Esophagus (tissue), 2 donors: Measurements from ENCODE around the gene SENP6. TPM values are rescaled to one million over a fixed set of nuclear protein-coding genes. Genes with fewer than 3 reads are reported as not detected.
"Not testable (repeated sequence)": the region's sequence is repeated elsewhere in the genome, so short reads cannot be mapped to it uniquely, and the experiment has no call there.

Experiments used
- H3K27ac ChIP-seq, 2 donors: one replicate each; pipeline ENCODE4 v1.5.1; 2013; ENCODE audit warnings: low read depth in 2 of 2, mild to moderate bottlenecking in 2 of 2, inconsistent platforms in 1 of 2, low read length in 1 of 2, moderate library complexity in 1 of 2
- H3K27me3 ChIP-seq, 2 donors: one replicate each; pipeline ENCODE4 v1.6.1; 2013; ENCODE audit warnings: low read length in 2 of 2, control low read depth in 1 of 2, mild to moderate bottlenecking in 1 of 2; ENCODE audit not compliant: insufficient read depth in 2 of 2, control insufficient read depth in 1 of 2
- H3K36me3 ChIP-seq, 2 donors: one replicate each; pipeline ENCODE4 v1.6.1; 2013; ENCODE audit warnings: low read length in 1 of 2; ENCODE audit not compliant: control insufficient read depth in 2 of 2, insufficient read depth in 2 of 2
- H3K4me1 ChIP-seq, 2 donors: one replicate each; pipeline ENCODE4 v1.6.1; 2013; ENCODE audit warnings: low read length in 1 of 2; ENCODE audit not compliant: control insufficient read depth in 2 of 2, insufficient read depth in 2 of 2
- H3K4me3 ChIP-seq, 2 donors: one replicate each; pipeline ENCODE4 v1.5.1; 2013; ENCODE audit warnings: low read length in 2 of 2, mild to moderate bottlenecking in 2 of 2, low read depth in 1 of 2, moderate library complexity in 1 of 2
- H3K9me3 ChIP-seq, 2 donors: one replicate each; pipeline ENCODE4 v1.6.1; 2013; ENCODE audit warnings: mild to moderate bottlenecking in 2 of 2, low read depth in 1 of 2, low read length in 1 of 2, moderate library complexity in 1 of 2; ENCODE audit not compliant: control insufficient read depth in 2 of 2, insufficient read depth in 1 of 2
- WGBS, 2 donors: extraction: QIAGEN DNeasy Blood & Tissue Kit; methylation state at CpG; one replicate each; pipeline ENCODE4 v1.1.7; 2013; 5-methylcytosine and 5-hydroxymethylcytosine counted together
- polyA plus RNA-seq, 2 donors: library from polyadenylated mRNA; stranded (reverse); fragments of 200-250 nt; gene quantifications; one replicate each; pipeline ENCODE4 v1.2.3, GENCODE V29; 2013
- donor health status: healthy with polysubstance abuse.
- donor health status: Bipolar disorder and iron deficiency.

SENP6 gene
- polyA plus RNA-seq, 2 donors, result 21.8 to 30.7 TPM

DNA sequence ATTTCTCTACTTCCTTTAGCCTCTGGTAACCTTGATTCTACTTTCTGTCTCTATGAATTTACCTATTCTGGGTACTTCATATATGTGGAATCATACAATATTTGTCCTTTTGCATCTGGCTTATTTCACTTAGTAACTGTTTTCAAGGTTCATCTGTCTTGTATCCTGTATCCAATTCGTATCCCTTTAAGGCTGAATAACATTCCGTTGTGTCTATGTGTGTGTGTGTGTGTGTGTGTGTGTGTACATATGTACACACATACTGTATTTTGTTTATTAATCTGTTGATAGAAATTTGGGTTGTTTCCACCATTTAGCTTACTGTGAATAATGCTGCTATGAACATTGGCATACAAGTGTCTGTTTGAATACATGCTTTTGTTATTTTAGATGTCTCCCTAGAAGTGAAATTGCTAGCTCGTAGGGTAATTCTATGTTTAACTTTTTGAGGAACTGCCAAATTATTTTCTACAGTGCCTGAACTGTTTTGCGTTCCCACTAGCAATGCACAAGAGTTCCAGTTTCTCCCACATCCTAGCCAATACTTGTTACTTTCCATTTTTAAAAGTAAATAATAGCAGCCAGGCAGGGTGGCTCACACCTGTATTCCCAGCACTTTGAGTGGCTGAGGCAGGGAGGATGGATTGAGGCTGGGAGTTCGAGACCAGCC lies 17.7 kb downstream of the SENP6 start:
- Histone ChIP-seq H3K9me3 (no peaks in the 10 kb centered on the region), H3K4me1 (peaks cover 0 to 3% of the 10 kb centered on the region in 2 donors), H3K27ac (peak overlapping the region in 1 of 2 donors; percentile 18), H3K27me3 (no peaks in the 10 kb centered on the region), H3K4me3 (no peak overlapping the region), H3K36me3 (no peaks in the 10 kb centered on the region)
- 47 to 58% methylated on average over 5 of the region's 5 CpGs for WGBS, 2 donors

DNA sequence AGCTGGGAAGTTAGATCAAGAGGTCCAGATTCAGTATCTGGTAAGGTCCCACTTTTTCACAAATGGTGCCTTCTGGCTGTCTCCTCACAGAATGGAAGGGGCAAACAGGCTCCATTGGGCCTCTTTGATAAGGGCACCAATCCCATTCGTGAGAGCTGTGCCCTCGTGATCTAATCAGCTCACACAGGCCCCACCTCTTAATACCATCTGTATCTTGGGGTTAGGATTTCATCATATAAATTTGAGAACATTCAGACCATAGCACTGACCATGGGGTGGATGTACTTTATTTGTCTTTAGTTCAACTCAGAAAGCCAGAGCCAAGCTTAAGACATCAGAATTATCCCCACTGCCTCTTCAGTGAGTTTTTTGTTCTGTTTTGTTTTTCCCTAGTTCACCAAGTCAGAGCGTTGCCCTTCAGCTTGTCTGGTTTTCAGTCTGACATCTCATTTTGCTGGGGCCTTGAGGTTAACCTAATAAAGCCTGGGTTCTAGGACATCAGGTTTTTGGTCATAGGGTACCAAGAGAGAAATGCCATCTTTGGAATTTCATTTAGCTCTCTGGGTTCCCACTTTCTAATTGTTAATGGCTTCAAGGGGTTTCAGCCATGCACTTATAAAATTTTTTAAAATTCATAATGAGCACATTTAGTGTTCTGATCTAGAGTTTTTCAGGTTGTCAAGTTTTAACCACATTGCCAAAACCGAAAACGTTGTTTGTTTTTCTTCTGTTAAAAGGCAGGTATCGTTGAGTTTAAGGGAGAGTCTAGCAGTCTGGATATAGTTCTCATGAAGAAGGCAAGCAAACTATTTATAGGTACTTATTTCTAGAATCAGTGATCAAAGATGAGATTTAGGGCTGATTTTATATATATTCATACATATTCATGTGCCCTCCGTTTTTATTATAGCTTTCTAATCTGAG lies 19.0 kb downstream of the SENP6 start:
- WGBS, 2 donors, result 65 to 68% methylated on average over 7 of the region's 7 CpGs
- peak overlapping the region in 1 of 2 donors; percentile 37 for H3K27ac ChIP-seq

DNA sequence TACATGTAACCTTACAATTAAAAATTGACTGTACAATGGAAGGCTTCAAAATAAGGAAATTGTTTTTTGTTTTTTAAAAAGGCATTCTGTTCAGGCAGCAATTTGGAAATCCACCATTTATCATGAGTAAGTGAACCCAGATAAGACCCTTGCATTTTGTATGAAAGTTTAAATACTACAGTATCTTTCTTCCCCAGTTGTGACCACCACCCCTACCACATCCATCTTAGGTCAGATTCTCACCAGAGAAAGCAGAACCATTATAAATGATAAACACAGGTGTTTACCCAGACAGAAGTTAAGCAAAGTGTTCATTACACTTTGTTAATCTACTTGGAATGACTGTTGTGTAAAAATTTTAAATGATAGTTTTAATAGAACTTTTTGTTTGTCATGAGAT lies 20.2 kb downstream of the SENP6 start:
- H3K36me3 ChIP-seq, result no peaks in the 10 kb centered on the region
- H3K27me3 ChIP-seq, result no peaks in the 10 kb centered on the region
- peaks cover 0 to 3% of the 10 kb centered on the region in 2 donors for H3K4me1 ChIP-seq
- H3K4me3 ChIP-seq, result no peak overlapping the region
- H3K27ac ChIP-seq, result no peak overlapping the region
- H3K9me3 ChIP-seq, result no peaks in the 10 kb centered on the region

More for the DNA sequence above, 19.0 kb downstream of the SENP6 start:
- peaks cover 0 to 3% of the 10 kb centered on the region in 2 donors for H3K4me1 ChIP-seq
- H3K27me3 ChIP-seq, result no peaks in the 10 kb centered on the region
- no peak overlapping the region for H3K4me3 ChIP-seq
- H3K36me3 ChIP-seq, result no peaks in the 10 kb centered on the region
- no peaks in the 10 kb centered on the region for H3K9me3 ChIP-seq

DNA sequence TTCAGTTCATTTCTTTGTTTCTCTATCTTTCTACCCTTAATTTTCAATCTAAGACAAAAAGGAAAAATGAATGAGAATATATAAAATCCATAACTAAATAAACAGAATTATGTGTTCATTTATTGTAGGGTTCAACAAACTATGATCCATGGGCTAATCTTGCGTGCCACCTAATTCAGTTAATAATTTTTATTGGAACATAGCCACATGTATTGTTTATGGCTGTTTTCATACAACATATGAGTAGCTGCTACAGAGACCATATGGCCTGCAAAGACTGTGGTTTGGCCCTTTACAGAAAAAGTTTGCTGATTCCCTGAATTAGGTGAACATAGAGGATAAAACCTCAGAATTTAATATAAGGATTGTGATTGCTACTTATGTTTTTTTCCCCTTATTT lies 21.8 kb downstream of the SENP6 start:
- Histone ChIP-seq H3K36me3 (no peaks in the 10 kb centered on the region), H3K27me3 (no peaks in the 10 kb centered on the region), H3K4me3 (no peak overlapping the region), H3K27ac (no peak overlapping the region), H3K4me1 (peaks cover 0 to 3% of the 10 kb centered on the region in 2 donors), H3K9me3 (no peaks in the 10 kb centered on the region)
- WGBS, 2 donors, result 78 to 85% methylated on average over 1 of the region's 1 CpG

DNA sequence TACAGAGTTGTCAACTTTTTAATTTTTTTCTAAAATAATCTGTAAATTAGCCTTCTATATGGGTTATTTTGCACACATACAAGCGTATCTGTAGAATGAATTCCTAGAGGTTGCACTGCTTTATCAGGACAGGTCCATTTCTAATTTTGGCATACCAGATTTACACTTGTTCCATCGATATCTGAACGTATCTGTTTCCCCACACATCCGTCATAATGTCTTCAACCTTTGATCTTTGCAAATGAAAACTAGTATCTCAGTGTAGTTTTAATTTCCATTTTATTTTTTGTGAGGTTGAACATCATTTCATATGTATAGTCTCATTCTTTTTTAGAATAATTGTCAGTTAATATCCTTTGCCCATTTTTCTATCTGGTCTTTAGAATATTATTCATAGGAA lies 22.7 kb downstream of the SENP6 start:
- H3K4me1 ChIP-seq, result peaks cover 0 to 3% of the 10 kb centered on the region in 2 donors
- WGBS, 2 donors, result 92 to 93% methylated on average over 4 of the region's 4 CpGs

DNA sequence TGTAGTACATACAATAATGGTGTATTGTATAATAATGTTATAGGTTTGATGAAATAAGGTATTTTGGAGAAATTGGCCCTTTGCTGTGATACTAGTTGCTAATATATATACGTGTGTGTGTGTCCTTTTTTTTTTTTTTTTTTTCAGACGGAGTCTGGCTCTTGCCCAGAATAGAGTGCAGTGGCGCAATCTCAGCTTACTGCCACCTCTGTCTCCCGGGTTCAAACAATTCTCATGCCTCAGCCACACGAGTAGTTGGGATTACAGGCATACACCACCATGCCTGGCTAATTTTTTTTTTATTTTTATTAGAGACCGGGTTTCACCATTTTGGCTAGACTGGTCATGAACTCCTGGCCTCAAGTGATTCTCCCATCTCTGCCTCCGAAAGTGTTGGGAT lies 23.3 kb downstream of the SENP6 start:
- Histone ChIP-seq H3K4me3 (no peak overlapping the region), H3K4me1 (peaks cover 0 to 3% of the 10 kb centered on the region in 2 donors), H3K27ac (no peak overlapping the region), H3K9me3 (no peaks in the 10 kb centered on the region), H3K27me3 (no peaks in the 10 kb centered on the region), H3K36me3 (no peaks in the 10 kb centered on the region)
- WGBS, 2 donors, result 71 to 76% methylated on average over 7 of the region's 7 CpGs

More for the DNA sequence above, 22.7 kb downstream of the SENP6 start:
- no peaks in the 10 kb centered on the region for H3K27me3 ChIP-seq
- H3K4me3 ChIP-seq, result no peak overlapping the region
- no peaks in the 10 kb centered on the region for H3K36me3 ChIP-seq
- H3K9me3 ChIP-seq, result no peaks in the 10 kb centered on the region
- no peak overlapping the region for H3K27ac ChIP-seq

DNA sequence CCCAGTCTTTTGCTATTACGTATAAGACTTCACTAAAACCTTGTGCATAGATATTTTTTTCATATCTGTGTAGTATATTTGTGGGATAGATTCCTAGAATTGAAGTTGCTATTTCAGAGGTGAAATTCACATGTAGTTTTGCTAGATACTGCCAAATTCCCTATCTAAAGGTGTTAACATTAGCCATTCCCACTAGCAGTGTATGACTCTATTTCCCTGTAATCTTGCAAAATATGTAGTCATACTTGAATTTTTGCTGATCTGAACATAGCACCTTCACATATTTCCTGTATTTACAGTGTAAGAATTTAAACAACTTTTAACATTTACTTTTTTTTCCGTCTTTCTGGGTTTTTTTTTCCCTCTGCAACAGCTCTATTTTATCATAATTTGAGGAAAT lies 24.9 kb downstream of the SENP6 start:
- no peaks in the 10 kb centered on the region for H3K36me3 ChIP-seq
- H3K4me3 ChIP-seq, result no peak overlapping the region
- no peaks in the 10 kb centered on the region for H3K27me3 ChIP-seq
- no peak overlapping the region for H3K27ac ChIP-seq
- H3K4me1 ChIP-seq, result no peaks in the 10 kb centered on the region
- H3K9me3 ChIP-seq, result no peaks in the 10 kb centered on the region
- WGBS, 2 donors, result 92 to 98% methylated on average over 2 of the region's 2 CpGs

DNA sequence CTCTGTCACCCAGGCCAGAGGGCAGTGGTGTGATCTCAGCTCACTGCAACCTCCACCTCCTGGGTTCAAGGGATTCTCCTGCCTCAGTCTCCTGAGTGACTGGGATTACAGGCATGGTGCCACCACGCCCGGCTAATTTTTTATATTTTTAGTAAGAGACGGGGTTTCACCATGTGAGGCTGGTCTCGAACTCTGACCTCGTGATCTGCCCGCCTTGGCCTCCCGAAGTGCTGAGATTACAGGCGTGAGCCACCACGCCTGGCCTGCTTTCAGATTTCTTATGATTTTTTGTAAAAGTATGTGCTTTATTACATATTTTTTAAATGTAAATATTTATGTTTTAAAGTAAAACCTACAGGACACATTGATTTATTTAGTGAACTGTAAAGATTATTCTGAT lies 26.0 kb downstream of the SENP6 start:
- H3K36me3 ChIP-seq, H3K9me3 ChIP-seq, H3K4me3 ChIP-seq, H3K27ac ChIP-seq, H3K4me1 ChIP-seq, H3K27me3 ChIP-seq: not testable (repeated sequence)
- WGBS, 2 donors, result 97% methylated on average over 9 of the region's 9 CpGs

DNA sequence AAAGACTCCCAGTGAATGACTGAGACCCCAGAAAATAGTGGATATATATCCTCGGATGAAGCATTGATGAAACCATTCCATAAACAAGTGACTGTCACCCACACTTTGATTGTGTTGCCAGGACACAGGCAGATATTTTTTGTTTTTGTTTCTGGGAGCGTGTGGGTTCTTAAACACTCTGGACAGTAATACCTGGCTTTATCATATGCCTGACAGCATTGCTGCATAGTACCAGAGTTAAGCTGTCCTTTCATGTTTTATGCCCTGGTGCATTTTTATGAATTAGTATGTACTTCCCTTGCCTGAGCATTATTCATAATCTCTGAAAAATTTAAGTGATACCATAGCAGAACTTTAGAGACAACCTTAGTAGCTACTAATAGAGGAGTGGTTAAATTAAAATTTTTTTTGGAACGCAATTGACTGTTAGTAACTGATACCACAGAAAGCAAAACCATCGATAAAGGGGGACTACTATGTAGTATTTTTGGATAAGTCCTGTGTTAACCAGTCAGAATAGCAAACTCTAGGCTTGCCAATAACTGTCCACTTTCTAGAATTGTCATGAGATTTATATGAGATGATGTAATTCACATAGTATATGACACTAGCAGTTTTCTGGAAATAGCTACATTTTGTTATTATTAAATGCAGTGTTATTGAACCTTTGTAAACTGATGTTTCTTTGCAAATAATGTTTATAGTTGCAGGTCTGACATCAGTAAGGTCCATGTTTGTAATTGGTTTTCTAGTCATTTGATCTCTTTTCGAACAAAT lies 30.4 kb downstream of the SENP6 start:
- no peaks in the 10 kb centered on the region for H3K4me1 ChIP-seq
- WGBS, 2 donors, result 89% methylated on average over 5 of the region's 5 CpGs
- H3K9me3 ChIP-seq, result no peaks in the 10 kb centered on the region
- H3K27me3 ChIP-seq, result no peaks in the 10 kb centered on the region
- H3K27ac ChIP-seq, result no peak overlapping the region
- no peaks in the 10 kb centered on the region for H3K36me3 ChIP-seq
- no peak overlapping the region for H3K4me3 ChIP-seq
